T-helper 2 cell treated with Interferon-gamma antibody and Interleukin-4, amounts not matched to agents 100 ng/mL and 5 ng/mL, for 36 hours (primary cell): ENCODE data around the gene CHGA. TPM values are rescaled to one million over a fixed set of nuclear protein-coding genes. Genes with fewer than 3 reads are reported as not detected.

Source experiments
- intact Hi-C: fragments of 100-400 bp; cut with micrococcal nuclease; formaldehyde crosslinking; loops from one replicate; pipeline ENCODE4 v1.15.1; 2023
- total RNA-seq: library from RNA; stranded (reverse); gene quantifications from 2 replicates; pipeline ENCODE4 v1.2.3, GENCODE V29; 2022

Gene CHGA
- total RNA-seq, 1 donor from 2014 or later: not detected

DNA sequence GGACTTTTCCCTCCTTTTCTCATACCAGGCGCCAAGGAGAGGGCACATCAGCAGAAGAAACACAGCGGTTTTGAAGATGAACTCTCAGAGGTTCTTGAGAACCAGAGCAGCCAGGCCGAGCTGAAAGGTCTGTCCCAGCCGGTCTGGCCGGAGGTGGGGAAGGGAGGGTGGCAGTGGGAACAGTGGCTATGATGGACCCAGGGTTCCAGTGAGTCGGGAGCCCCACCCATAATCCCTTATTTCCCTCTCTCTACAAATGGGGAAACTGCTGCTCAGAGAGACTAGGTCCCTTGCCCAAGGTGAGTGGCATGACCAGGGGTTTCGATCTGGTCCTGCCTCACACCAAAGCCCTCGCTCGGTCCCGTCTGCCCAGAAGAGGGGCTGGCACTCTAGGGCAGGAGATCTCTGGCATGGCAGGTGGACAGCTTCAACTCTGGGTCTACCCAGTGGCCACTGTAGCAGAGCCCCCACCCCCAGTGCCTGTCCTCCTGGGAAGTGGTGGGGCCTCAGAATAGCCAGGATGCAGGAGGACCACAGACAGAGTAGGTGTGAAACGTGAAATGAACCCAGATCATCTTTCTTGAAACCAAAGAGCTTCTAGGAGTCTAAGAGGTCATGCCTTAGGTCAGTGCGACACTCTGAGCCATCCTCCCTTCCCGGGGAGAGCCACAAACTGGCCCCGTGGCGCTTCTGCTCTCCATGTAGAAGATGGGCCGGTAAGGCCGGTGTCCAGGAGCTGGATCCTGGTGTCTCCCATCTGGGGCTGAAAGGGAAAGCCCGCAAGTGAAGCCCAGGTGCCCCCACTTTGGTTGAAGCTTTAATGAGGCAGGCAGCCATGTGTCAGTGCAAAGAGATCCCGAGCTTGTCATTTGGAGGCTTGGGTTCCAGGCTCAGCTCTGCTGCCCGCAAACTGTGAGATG, 7.0 kb downstream of the CHGA start:
- intact Hi-C loops: no loop called here

DNA sequence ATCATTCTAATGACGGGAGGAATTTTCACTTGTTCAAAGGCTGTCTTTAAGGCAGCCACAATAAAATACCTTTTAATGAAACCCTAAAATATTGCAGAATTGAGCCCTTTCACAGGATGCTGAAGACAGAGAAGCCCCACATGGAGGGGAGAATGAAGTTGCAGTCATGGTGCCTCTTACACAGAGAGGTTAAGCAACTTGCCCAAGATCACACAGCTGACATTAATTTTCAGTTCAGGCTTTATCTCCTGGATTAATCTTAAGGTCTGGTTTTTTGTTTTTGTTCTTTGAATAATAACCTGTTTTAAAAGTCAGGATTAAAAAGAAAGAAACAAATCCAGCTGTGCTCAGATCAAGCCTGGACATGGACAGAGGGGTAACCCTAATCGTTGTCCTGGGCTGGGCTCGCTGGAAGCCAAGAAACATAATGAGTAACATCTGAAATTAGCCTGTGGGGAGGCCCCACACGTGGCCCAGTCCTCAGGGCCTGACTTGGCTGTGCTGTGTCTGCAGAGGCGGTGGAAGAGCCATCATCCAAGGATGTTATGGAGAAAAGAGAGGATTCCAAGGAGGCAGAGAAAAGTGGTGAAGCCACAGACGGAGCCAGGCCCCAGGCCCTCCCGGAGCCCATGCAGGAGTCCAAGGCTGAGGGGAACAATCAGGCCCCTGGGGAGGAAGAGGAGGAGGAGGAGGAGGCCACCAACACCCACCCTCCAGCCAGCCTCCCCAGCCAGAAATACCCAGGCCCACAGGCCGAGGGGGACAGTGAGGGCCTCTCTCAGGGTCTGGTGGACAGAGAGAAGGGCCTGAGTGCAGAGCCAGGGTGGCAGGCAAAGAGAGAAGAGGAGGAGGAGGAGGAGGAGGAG, 8.0 kb downstream of the CHGA start:
- intact Hi-C loops: no loop called here

- intact Hi-C loops: no loop called here
Measured at GRCh38 chr14:92931681-92932447, 8.9 kb downstream of the CHGA start.

- intact Hi-C loops: no loop called here
Measured at GRCh38 chr14:92932448-92933395, 9.8 kb downstream of the CHGA start.

- intact Hi-C loops: no loop called here
Measured at GRCh38 chr14:92933481-92933880, 10.5 kb downstream of the CHGA start.

GRCh38 chr14:92934196-92935085, 11.5 kb downstream of the CHGA start:
- intact Hi-C loops: no loop called here

DNA sequence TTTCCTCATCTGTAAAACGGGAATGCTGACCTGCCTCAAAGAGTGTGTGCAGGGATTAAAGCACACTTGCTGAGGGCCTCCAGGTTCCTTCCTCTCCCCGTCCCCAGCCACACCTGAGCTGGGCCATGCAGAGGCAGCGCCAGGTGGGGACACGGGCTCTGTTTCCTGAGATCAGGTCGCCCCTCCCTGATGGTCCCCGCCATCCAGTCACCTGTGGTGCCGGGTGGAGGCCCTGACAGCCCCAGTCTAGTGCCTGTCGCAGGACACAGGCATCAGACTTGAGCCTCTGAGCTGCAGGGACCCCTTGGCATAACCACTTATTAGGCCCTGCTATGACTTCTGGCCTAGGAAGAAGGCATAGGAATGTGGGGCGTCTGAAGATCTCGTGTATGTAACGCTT, 12.5 kb downstream of the CHGA start:
- intact Hi-C loops: no loop called here

DNA sequence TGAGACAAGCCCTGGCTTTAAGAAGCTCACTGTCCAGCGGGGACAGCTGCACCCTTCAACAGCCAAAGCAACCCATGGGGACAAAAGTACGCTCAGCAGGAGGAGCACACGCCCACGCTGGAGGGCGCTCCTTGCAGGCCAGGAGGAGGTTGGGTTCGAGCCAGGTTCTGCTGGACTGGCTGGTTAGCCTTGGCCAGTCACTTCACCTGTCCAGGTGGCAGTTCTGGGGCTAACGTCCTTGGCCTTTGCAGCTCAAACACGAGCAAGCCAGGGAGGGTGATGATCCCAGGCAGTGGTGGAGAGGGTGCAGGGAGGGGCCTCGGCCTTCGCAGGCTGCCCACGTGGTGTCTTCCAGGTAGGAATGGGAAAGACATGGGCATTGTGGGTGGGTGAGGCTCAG, 13.1 kb downstream of the CHGA start:
- intact Hi-C loops: no loop called here

DNA sequence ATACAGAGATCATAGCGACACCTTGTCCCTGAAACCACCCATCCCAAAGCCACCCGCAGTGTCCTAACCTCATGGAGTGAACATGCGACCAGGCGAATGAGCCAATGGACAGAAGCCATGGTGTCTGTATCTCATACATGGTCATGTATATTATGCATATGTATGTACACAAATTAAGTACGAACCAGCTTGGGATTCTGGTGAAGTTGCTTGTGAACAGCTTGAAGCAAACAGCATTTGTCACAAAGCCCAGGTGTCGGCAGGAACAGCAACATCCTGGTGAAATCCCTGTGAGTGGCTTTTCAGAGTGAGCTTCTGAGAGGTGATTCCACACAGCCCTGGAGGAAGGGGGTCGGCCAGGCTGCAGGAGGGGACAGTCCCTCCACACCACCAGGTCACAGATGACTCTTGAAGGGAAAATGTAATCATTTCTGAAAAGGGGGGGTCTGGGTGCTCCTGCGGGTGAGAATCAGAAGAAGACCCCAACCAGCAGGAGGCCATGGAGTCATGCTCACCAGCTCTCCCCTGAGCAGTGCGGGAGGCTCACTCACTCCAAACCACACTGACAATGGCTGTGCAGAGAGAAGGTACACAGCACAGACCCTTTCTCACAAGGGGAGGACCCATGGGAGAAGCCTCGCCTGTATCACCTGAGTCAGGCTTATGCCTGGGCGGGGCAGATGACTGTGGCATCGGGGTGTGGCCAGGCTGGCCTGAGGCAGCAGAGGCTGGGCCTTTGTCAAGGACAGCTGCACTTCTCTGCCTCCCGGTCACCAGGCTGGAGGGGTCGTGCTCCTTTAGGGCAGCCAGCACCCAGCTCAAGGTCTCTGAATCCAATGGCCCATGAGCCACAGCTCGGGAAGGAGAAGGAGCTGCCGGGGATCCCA, 14.3 kb downstream of the CHGA start:
- intact Hi-C loops: no loop called here

DNA sequence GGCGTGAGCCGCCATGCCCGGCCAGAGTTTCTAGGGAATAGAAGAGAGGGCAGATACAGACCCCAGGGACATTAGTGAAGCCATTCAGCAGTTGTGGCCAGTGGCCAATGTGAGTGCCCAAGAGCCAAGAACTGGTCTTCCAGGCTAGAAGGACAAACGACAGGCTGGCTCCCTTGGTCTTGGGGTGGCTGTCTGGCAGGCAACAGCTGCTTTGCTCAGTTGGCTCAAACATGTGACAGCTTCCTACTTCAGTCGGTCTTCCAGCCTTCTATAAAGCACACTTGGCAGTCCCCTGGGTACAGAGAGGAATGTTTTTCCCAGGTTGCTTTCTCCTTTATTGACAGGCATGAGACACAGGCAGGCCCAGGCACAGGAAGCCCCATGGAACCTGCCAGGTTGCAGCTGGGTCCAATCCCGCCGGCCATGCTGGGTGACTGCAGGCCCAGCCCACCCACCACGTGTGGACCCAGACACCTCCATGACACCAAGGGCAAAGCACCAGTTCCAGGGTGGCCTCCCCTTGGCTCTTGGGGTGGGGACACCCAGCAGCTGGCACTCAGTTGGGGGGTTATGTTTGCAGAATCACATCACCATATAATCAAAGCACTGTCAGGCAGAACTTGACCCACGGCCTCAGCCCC, 15.4 kb downstream of the CHGA start:
- intact Hi-C loops: no loop called here

DNA sequence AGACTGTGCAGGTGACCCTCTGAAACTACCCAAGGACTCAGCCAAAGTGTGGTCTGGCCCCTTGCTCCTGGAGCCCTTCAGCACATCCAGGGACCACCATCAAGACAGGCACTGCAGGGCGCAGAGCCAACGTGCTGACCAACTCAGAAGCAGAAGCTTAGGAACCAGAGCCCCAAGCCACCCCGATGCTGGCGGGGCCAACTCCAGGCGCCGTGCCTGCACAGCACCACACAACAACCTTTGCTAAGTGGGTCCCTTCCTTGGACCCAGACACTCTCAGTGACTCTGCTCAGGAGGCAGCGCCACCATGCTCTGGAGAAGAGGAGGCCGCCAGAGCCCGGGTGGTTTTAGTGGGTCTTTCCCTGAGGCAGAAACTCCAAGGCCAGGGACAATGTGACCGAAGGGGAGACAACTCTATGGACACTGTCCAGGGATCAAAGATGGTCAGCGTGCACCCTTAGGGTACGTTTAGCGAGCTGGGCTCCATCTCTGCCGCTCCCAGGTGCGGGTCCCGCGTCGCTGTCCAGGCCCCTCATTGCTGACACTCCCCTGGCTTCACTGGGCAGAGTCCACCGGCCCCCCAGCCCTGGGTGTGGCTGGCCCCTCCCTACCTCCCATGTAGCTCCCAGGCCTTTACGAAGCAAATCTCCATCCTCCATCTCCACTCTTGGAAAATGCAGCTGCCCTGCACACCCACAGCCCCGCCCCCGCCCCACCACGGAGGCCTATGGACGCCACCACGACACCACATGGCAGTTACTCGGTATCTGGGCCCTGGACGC, 16.1 kb downstream of the CHGA start:
- intact Hi-C loops: no loop called here

DNA sequence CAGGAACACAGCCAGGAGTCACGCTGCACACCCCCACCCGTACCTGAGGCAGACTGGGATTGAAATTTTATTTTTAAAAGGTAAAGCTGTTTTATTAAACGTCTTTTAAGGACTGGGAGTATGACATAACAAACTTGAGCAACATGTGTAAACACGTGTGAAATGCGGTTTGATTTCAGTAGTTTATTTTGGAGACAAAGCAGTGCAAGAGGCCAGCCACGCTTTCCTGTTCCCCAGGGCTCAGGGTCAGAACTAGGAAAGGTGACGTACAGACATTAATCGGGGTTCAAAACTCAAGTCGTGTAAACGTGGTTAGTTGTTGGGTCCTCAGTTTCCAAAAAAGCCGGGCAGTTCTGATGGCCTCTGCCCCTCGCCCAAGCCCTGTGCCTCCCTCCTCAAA, 16.7 kb downstream of the CHGA start:
- intact Hi-C loops: no loop called here

- intact Hi-C loops: no loop called here
Measured at GRCh38 chr14:92940543-92940942, 17.6 kb downstream of the CHGA start.

DNA sequence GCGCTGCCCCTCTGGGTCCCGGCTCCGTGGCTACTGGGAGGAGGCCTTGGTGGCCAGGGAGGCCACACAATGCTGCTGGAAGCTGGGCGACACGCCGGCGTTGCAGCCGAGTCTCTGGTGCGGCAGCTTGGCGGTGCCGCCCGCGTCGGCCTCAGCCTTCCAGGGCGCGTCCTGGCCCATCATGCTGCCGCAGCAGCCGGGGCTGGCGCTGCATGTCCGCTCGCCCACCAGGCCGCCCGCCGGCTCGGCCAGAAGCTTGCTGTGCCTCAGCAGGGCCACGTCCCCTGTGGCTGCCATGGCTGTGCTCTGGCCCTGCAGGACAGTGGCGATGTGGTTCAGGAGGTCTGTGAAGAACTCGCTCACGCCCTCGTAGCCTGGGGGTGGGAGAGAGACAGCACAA, 18.6 kb downstream of the CHGA start:
- intact Hi-C loops: no loop called here

DNA sequence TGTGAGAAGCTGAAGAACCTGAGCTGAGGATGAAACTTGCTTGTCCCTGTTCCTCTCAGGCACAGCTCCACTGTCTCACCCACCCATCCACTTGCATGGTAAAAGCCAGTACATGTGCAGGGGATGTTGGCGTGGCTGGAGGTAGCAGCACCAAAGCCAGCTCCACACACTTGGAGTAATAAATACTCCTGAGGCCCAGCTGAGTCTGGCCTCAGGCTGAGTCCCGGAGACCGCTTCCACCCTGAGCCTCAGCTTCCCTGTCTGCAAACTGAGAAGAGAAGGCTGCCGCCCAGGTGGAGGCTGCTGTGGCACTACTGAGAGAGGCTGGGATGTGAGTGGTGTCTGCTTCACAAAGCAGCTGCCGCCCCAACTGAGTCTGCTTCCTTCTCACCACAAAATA, 19.2 kb downstream of the CHGA start:
- intact Hi-C loops: no loop called here

DNA sequence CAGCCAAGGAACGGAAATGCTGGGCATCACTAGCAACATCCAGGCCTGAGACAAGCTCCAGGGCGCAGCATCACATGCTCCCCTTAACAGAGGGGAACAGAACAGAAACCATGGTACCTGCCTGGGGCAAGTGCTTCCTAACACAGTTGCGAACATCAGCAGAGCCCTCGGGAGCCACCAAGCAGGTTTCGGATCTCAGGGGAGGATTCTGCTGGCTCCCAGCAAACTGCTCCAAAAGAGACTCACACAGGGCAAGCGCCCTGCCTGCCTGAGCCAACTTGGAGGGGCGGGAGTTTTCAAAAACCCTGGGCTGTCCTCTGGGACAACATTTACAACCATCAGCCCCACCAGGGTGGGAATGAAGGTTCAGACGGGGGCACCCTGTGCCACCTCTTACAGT, 19.6 kb downstream of the CHGA start:
- intact Hi-C loops: no loop called here
